GM21390 (cell line): Measurements from ENCODE around the gene MMP28.
"Not testable (repeated sequence)": the region's sequence is repeated elsewhere in the genome, so short reads cannot be mapped to it uniquely, and the experiment has no call there.

Experiments used
- ATAC-seq: cut with Tn5 transposase; IDR thresholded peaks from one replicate; pipeline ENCODE4 v1.9.1; 2021; ENCODE audit not compliant: unreplicated experiment

MMP28 gene

DNA sequence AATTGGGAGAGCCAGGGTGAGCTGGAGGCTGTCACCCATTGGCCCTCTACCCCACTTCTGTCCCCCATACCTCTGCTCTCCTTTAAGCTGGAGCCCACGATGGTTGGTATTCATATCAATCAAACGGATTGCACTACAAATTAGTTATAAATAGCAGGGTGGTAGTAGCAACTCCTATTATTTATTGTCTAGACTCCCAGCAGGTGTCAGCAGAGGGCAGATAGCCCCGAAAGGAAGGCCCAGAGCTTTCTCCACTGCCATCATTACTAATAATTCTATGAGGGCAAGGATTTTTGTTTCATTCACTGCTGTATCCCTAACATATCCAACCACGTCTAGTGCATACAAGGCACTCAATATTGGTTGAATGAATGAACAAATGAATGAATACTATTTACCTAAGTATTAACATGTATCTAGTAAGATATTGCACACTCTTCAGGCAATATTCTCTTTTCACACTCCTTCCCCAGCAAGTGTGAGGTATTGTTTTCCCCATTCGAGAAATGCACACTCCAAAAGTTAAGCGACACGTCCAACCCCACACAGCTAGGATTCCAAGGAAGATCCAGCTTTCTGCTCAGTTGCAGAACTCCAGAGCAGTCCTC is 28.4 kb downstream of the MMP28 start:
- ATAC-seq, result no peak

DNA sequence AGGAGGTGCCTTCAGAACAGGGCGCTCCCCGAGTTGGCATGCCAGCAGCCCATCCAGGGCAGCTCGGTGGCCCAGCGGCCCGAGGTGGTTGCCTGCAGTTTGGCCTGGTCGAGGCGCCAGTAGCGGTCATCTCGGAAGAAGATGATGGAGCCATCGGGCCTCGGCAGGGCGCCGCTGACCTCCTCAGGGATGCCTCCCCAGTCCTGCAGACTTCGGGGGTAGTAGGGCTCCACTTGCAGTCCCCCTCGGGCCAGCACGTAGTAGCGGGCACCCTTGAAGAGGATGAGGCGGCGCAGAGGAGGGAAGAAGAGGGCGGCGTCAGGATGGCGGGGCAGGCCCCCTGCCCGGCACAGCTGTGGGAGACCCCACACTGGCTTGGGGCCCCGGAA is 29.0 kb downstream of the MMP28 start:
- no peak for ATAC-seq

DNA sequence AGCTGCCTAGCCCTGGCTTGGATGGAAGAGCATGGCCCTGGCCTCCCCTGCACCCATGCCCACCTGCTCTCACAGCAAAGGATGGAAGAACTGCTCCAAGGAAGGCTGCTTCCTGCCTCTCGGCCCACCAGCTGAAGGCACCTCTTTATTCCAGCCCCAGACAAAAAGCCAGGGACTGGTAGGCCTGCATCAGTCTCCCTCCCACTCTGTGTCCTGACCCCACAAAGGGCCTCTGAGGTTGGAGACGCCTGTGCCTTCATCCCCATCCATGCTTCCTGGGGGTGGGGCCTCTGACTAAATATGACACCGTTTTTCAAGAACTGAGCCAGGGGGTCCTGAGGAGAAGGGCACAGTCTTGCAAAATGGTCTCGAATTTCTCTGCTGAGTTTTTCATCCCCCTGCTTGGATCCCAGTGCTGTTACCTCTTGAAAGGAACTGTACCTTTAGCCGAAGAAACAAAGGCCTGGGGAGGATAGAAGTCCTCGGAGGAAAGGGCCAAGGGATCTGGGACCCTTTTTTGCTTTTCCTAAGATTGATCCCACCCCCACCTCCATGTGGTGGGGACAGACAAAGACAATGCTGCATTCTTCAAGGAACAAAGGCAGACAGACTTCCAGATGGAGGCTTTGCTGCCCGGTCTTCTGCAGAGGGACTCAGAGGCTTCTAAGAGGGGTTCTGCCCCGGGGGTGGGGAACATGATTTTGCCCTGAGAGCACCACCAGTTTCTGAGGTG is 29.5 kb downstream of the MMP28 start:
- no peak for ATAC-seq

DNA sequence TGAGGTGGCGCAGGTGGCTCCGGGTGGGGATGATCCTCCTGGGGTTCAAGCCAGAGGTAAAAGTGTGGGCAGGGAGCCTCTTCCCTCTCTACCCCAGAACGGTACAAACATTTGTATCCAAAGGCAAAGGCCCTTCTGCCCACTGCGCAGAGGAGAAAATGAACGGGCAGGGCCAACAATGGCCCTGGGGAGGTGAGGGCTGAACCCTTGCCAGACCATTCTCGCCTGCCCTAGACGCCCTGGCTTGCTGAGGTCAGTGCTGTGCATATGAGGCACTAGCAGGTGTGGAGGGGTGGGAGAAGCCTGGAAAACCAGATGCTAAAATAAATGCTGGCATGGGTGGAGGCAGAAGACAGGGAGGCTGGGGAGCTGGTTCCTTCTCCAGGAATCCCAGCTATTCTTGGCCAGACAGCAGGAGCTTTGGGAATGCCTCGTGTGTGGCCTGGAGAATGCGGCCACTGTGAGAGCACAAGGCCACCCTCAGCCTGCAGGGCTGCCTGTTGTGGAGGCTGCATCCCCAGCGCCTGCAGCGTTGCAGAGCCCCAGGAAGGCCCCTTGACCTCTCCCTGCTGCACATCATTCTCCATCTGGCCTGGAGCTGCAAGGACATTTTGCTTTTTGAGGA is 30.2 kb downstream of the MMP28 start:
- ATAC-seq, result no peak

- ATAC-seq, result peak; percentile 84
These were observed 31.1 kb downstream of the MMP28 start for GRCh38 chr17:35764123-35764991.

DNA sequence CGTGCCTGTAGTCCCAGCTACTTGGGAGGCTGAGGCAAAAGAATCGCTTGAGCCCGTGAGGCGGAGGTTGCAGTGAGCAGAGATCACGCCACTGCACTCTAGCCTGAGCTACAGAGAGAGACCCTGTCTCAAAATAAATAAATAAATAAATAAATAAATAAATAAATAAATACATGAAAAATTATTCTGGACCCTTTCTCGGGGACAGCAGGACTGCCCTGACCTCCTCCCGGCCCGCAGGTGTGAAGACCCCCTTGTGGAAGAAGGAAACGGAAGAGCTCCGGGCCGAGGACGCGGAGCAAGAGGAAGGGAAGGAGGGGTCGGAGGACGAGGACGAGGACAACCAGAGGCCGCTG is 31.7 kb downstream of the MMP28 start:
- no peak for ATAC-seq

GRCh38 chr17:35761601-35762000 is 33.8 kb downstream of the MMP28 start:
- no peak for ATAC-seq

- ATAC-seq, result no peak
These were observed 34.9 kb downstream of the MMP28 start, which contains the start of gene C17orf50 for GRCh38 chr17:35760587-35760986. C17orf50 (plus strand) TSS chr17:35760887; CDS start chr17:35760942, 55 bp downstream.

GRCh38 chr17:35757243-35757642 is 38.2 kb downstream of the MMP28 start:
- no peak for ATAC-seq

DNA sequence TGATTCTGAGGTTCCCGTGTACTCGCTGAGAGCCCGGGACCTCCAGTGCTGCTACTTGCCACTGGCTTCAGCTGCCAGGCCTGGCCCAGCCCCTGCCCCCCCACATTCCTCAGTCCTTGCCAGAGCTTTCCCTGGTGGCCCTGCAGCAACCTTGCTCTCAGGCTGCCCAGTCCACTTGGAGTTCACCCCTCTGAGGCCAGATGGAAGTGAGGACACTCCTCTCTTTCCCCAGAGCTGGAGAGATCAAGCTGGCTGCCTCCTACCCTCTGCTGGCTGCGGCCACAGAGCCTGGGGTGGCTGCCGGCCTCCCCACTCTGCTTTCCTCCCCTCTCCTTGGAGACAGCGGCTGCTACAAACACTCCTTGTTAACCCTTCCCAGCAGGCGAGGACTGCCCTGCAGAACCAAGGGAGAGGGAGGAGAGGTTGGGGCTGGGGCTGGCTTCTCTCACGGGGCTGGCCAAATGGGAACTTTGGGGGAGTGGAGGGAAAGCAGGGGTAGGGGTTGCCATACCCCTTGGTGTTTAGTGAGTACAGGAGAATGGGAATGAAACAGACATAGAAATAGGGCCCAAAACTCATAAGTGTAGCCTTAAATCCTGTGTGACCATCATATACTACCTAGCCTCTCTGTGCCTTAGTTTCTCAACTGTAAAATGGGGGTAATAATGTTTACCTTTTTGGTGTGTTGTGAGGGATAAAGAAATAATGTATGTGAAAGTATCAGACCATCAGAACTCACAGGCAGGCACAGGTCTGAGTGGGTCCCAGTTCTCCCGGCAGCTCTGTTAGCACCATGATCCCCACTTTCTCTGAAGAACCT is 42.3 kb downstream of the MMP28 start, which contains the start of gene GAS2L2:
GAS2L2 (minus strand) TSS at position 295 of the 820 bp plus-strand sequence. CDS start 389 bp downstream, outside the sequence.
- ATAC-seq, result no peak

DNA sequence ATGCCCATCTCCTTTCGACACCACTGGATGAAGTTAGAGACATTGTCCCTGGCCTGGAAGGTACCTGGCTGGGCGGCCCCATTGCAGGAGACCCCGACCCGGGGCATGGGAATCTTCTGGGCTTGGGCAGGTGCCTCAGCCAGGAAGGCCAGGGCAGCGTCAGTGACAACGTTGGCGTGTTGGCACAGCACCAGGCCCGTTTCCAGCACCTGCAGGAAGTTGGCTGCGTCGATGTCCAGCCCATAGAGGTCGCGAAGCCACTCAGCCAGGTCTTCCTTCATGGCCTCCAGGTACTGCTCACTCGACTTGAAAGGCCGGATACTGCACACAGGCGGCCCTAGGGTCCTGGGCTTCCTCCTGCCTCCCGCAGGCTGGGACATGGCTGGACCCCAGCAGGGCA is 43.0 kb downstream of the MMP28 start:
- no peak for ATAC-seq

DNA sequence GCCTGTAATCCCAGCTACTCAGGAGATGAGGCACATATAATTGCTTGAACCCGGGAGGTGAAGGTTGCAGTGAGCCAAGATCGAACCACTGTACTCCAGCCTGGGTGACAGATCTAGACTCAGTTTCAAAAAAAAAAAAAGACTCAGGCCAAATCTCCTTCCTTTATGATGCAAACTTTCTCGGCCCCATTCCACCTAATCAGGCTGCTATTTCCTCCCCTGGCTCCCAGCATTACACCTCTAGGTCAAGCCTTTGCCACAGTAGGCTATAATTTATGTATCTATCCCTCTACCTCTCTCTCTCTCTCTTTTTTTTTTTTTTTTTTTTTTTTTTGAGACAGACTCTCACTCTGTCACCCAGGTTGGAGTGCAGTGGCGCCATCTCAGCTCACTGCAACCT is 43.9 kb downstream of the MMP28 start:
- ATAC-seq, result not testable (repeated sequence)

DNA sequence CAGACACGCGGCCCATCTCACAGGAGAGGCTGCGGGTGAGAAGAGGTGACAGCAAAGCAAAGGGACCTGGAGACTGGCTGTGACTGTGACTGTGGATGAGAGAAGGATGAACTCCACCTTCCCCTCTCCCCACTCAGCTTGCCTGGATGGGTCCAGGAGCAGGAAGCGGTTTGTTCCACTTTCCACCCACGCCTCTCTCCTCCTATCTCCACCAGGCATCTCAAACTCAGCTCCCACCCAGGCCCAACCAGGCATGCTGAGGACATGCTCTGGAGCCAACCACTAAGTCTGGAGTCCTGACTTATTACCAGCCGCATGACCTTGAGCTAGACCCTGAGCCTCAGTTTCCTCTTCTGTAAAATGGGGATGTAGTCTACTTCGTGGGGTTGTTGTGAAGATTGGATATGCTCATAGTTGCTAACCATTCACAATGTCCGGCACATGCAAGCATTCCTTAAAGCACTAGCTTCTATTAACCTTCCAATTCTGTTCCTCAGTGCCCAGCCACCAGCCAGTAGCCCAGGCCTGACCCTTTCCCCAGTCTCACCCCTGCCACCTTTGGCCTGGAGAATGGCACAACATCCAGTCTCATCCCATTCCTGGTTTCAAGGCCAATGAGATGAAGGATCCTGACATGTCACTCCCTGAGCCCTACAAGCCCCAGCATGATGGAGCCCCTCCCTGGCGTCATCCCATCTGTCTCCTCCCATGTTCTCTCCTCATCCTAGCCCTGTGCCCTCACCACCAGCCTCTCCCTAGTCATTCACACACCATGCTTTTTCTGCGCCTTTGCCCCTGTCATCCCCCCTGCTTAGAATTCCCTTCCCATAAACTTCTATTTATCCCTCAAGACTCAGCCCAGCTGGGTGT is 44.7 kb downstream of the MMP28 start:
- no peak for ATAC-seq

DNA sequence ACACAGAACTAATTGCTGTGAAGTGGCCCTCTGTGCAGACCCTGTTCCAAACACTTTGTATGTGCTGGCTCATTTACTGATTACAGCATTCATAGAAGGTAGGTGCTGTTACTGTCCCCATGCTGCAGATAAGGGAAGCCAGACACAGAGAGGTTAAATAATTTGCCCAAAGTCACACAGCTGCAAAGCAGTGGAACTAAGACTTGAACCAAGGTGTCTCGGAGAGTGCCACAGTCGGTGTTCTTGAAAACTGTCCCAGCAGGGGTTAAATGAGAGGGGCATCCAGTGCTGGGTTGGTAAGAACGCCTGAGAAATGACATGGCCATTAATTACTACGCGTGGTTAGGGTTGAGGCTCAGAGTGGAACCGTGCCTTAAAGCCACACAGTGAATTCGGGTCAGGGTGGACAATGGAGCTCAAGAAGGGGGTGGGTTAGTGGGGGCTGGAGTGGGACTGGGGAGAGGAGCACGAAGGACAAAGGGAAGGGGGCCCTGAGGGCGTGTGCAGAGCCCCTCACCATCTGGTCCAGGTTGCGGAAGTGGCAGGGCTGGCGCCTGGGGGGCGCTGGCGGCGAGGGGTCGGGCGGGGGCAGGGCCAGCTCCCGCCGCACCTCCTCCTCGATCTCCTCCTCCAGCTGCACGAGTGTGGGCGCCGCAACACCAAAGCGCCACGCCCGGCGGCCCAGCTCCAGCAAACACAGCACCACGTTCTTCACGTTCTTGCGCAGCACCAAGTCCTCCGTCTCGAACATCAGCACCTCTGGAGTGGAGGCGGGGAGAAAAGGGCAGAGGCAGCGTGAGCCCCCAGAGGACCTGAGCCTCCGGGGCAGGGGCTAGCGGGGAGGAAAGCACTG is 45.7 kb downstream of the MMP28 start:
- ATAC-seq, result no peak

- no peak for ATAC-seq
These were observed 46.5 kb downstream of the MMP28 start for GRCh38 chr17:35748979-35749378.

- ATAC-seq, result no peak
These were observed 47.0 kb downstream of the MMP28 start for GRCh38 chr17:35748341-35748841.

DNA sequence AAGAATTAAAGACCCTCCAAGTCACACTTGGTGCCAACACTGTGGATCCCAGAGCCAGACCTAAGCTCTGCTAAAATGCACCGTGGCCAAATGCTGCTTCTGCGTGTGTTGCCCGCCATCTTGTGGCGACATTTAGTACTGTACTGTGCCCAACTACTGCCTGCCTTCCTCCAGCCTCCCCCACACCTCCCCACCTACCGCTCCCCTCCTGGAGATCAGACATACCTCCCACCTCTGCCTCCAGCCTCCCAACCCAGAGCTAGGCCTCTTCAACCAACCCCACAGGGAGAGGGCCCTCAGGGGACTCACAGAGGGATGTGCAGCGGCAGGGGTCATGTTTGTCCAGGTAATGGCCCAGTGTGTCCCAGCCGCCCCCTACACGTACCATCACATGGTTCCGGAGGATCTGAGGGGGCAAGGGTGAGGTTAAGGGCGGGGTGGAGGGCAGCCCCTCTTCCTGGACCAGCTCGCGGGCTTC is 47.9 kb downstream of the MMP28 start:
- ATAC-seq, result no peak

DNA sequence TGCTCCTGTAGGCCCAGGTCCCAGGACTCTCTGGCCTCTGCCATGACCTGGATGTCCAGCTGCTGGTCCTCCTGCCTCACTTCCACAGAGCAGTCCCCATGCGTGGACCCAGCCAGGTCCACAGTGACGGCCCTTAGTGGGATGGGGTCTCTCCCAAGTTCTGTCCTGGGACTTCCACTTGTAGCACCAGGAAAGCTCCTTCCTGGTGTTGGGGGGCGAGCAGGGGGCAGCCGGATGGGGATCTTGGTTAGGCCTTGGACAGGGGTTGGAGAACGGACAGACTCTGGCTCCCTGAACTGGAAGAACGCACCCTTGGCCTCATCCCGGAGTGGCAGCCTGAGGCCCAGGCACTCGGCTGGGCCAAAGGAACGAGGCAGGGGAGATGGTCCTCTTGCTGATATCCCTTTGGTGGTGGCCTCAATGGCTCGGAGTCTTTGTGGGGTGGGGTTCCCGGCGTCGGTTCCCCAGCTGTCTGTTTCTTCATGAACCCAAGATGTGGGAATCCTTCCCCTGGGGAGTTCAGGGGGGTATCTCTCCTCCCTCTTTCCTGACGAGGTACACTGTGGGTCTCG is 49.6 kb downstream of the MMP28 start:
- no peak for ATAC-seq
